Umbilical cord (tissue), 2 donors: ENCODE measurements around the gene RAB15. TPM values are rescaled to one million over a fixed set of nuclear protein-coding genes. Genes with fewer than 3 reads are reported as not detected.
A peak's percentile ranks its signal among the peaks of the same experiment; 100 is the strongest.

ENCODE experiments used
- DNase-seq: peaks from one replicate; pipeline ENCODE4 v3.0.0-alpha.2; 2015; ENCODE audit warnings: low spot score
- total RNA-seq: library from RNA; depleted of rRNA; stranded (reverse); fragments of >200 nt; gene quantifications from one replicate; pipeline ENCODE4 v1.2.3, GENCODE V29; 2014; ENCODE audit warnings: low replicate concordance; ENCODE audit not compliant: insufficient read depth

Gene RAB15
- total RNA-seq, 1 donor from 2014 or later, result 12.0 TPM

- peak; percentile 29 for DNase-seq
Measured at GRCh38 chr14:64910847-64911495, 61.2 kb downstream of the RAB15 start.

GRCh38 chr14:64906022-64906421, 66.1 kb downstream of the RAB15 start:
- no peak for DNase-seq

GRCh38 chr14:64899958-64900357, 72.2 kb downstream of the RAB15 start:
- peak; percentile 24 for DNase-seq

Other genes with a start within 250 kb of the RAB15 start
- gene SPTB, start 92.4 kb downstream of the RAB15 start, total RNA-seq, result 25.0 TPM
- gene CHURC1, start 57.9 kb downstream of the RAB15 start, total RNA-seq, result 87.4 TPM
- not detected for gene GPX2, start 29.6 kb downstream of the RAB15 start, total RNA-seq
- 5.5 TPM for gene FNTB, start 14.6 kb upstream of the RAB15 start, total RNA-seq
- 46.9 TPM for gene MAX, start 130.2 kb upstream of the RAB15 start, total RNA-seq